H1 (cell line): ENCODE results near the gene DAB2IP. TPM values are rescaled to one million over a fixed set of nuclear protein-coding genes. Genes with fewer than 3 reads are reported as not detected.

Source experiments
- CTCF ChIA-PET: fragments of 300-600 bp; sonication (Branson Sonifier 250); formaldehyde crosslinking; loops from one replicate; lab custom pipeline; 2021; ENCODE audit not compliant: partially characterized antibody; lab: Charles Lee
- POLR2A ChIA-PET: fragments of 300-600 bp; sonication (Branson Sonifier 250); formaldehyde crosslinking; loops from one replicate; lab custom pipeline; 2021; ENCODE audit warnings: inconsistent platforms; ENCODE audit not compliant: partially characterized antibody; lab: Charles Lee
- DNase-seq, 2 experiments: peaks; one replicate each; pipeline versions ENCODE4 v3.0.0 to v3.0.0-alpha.2; 2010 to 2022; ENCODE audit warnings: low spot score in 2 of 2, low read depth in 1 of 2, mixed read lengths in 1 of 2
- FAIRE-seq: peaks from 2 replicates; lab custom pipeline; 2011; peaks lifted over from hg19 to GRCh38; lab: Jason Lieb, UNC
- H2AFZ ChIP-seq: 2 replicates; pipeline ENCODE4 v1.8.1; 2012; ENCODE audit warnings: low read length, inconsistent platforms
- H2AK5ac ChIP-seq: 2 replicates; pipeline ENCODE4 v1.6.1; 2013; ENCODE audit warnings: low read depth, low read length
- H2BK120ac ChIP-seq: replicated peaks from 2 replicates; pipeline ENCODE3; 2013; ENCODE audit warnings: low read depth, low read length, inconsistent platforms
- H2BK12ac ChIP-seq: 2 replicates; pipeline ENCODE4 v1.6.1; 2013; ENCODE audit warnings: low read depth, low read length
- H2BK15ac ChIP-seq: 2 replicates; pipeline ENCODE4 v1.6.1; 2013; ENCODE audit warnings: low read length
- H2BK20ac ChIP-seq: 2 replicates; pipeline ENCODE4 v1.6.1; 2013; ENCODE audit warnings: low read length
- H2BK5ac ChIP-seq: 2 replicates; pipeline ENCODE4 v1.6.1; 2013; ENCODE audit warnings: low read depth, low read length
- H3K14ac ChIP-seq: 2 replicates; pipeline ENCODE4 v1.6.1; 2013; ENCODE audit warnings: inconsistent platforms; ENCODE audit not compliant: insufficient read length
- H3K18ac ChIP-seq: 2 replicates; pipeline ENCODE4 v1.6.1; 2013; ENCODE audit warnings: low read length; ENCODE audit errors: extremely low read depth
- H3K23ac ChIP-seq: 2 replicates; pipeline ENCODE4 v1.6.1; 2013; ENCODE audit warnings: inconsistent platforms; ENCODE audit not compliant: insufficient read length
- H3K23me2 ChIP-seq: 2 replicates; pipeline ENCODE4 v1.6.1; 2013; ENCODE audit warnings: low read depth, low read length
- H3K27ac ChIP-seq: 2 replicates; pipeline ENCODE4 v1.6.1; 2011; ENCODE audit warnings: low read depth, low read length, inconsistent platforms
- H3K27me3 ChIP-seq, 4 experiments: replicated peaks in 1 of 4; 1 replicate in 1 of 4; 2 replicates in 3 of 4; pipeline versions ENCODE4 v1.6.1 to v1.8.1; 2011 to 2013; ENCODE audit warnings: low read length in 3 of 4, mild to moderate bottlenecking in 3 of 4, inconsistent platforms in 2 of 4, mixed read lengths in 2 of 4, moderate library complexity in 1 of 4; ENCODE audit not compliant: control insufficient read depth in 3 of 4, insufficient read depth in 3 of 4; ENCODE audit errors: extremely low read depth in 1 of 4
- H3K36me3 ChIP-seq, 4 experiments: 2 replicates each; pipeline versions ENCODE4 v1.6.1 to v1.8.1; 2011 to 2013; ENCODE audit warnings: mild to moderate bottlenecking in 4 of 4, low read length in 3 of 4, moderate library complexity in 2 of 4, control low read depth in 1 of 4, inconsistent platforms in 1 of 4; ENCODE audit not compliant: insufficient read depth in 4 of 4, control insufficient read depth in 2 of 4
- H3K4ac ChIP-seq: replicated peaks from 2 replicates; pipeline ENCODE3; 2013; ENCODE audit warnings: low read length, low read depth, mixed read lengths, inconsistent platforms; ENCODE audit not compliant: insufficient read length
- H3K4me1 ChIP-seq, 4 experiments: replicated peaks in 1 of 4; 1 replicate in 1 of 4; 2 replicates in 3 of 4; pipeline versions ENCODE4 v1.6.1 to v1.8.1; 2011 to 2013; ENCODE audit warnings: low read length in 3 of 4, inconsistent platforms in 2 of 4, mixed read lengths in 1 of 4; ENCODE audit not compliant: insufficient read depth in 4 of 4, control insufficient read depth in 3 of 4
- H3K4me2 ChIP-seq, 2 experiments: 2 replicates each; pipeline versions ENCODE4 v1.6.1 to v1.8.1; 2011 to 2013; ENCODE audit warnings: low read depth in 2 of 2, low read length in 2 of 2, control low read depth in 1 of 2, inconsistent platforms in 1 of 2, mild to moderate bottlenecking in 1 of 2; ENCODE audit not compliant: insufficient read depth in 1 of 2
- H3K4me3 ChIP-seq, 4 experiments: fragments of 200-600, 300-600 bp in 1 of 4; sonication (generic), shearing (Covaris generic), sonication (Bioruptor Twin) in 1 of 4; 2 replicates each; pipeline versions ENCODE4 v1.5.1 to v1.8.1; 2011 to 2016; ENCODE audit warnings: low read length in 4 of 4, low read depth in 3 of 4, control low read depth in 2 of 4, inconsistent platforms in 2 of 4, mild to moderate bottlenecking in 2 of 4, mixed read lengths in 1 of 4, moderate library complexity in 1 of 4; ENCODE audit not compliant: insufficient read depth in 2 of 4; ENCODE audit errors: extremely low read depth in 1 of 4
- H3K56ac ChIP-seq: replicated peaks from 2 replicates; pipeline ENCODE3; 2013; ENCODE audit warnings: low read depth, mild to moderate bottlenecking, mixed read lengths, low read length, inconsistent platforms; ENCODE audit not compliant: insufficient read length
- H3K79me1 ChIP-seq: 2 replicates; pipeline ENCODE4 v1.6.1; 2013; ENCODE audit warnings: low read depth, low read length, control low read depth
- H3K79me2 ChIP-seq, 2 experiments: 2 replicates each; pipeline versions ENCODE4 v1.6.1 to v1.8.1; 2012 to 2013; ENCODE audit warnings: low read length in 2 of 2, mild to moderate bottlenecking in 2 of 2, inconsistent platforms in 1 of 2; ENCODE audit not compliant: insufficient read depth in 2 of 2, control insufficient read depth in 1 of 2
- H3K9ac ChIP-seq, 4 experiments: replicated peaks in 1 of 4; 1 replicate in 1 of 4; 2 replicates in 3 of 4; pipeline versions ENCODE4 v1.6.1 to v1.8.1; 2011 to 2013; ENCODE audit warnings: low read depth in 3 of 4, low read length in 3 of 4, control low read depth in 2 of 4, mild to moderate bottlenecking in 2 of 4, moderate library complexity in 2 of 4, inconsistent platforms in 1 of 4; ENCODE audit errors: extremely low read depth in 1 of 4
- H3K9me3 ChIP-seq, 2 experiments: 2 replicates each; pipeline versions ENCODE4 v1.6.1 to v1.8.1; 2012 to 2013; ENCODE audit warnings: mild to moderate bottlenecking in 2 of 2, moderate library complexity in 2 of 2, control low read depth in 1 of 2, inconsistent platforms in 1 of 2, low read depth in 1 of 2, low read length in 1 of 2, mixed read lengths in 1 of 2; ENCODE audit not compliant: insufficient read depth in 2 of 2
- H4K20me1 ChIP-seq, 2 experiments: replicated peaks in 1 of 2; 2 replicates each; pipeline versions ENCODE3 to v1.8.1; 2011 to 2013; ENCODE audit warnings: inconsistent platforms in 2 of 2, low read length in 2 of 2, mild to moderate bottlenecking in 1 of 2; ENCODE audit not compliant: insufficient read depth in 2 of 2, control insufficient read depth in 1 of 2
- H4K5ac ChIP-seq: 2 replicates; pipeline ENCODE4 v1.6.1; 2013; ENCODE audit warnings: low read length, low read depth, mixed read lengths, inconsistent platforms; ENCODE audit not compliant: insufficient read length
- H4K8ac ChIP-seq: 2 replicates; pipeline ENCODE4 v1.8.0; 2013; ENCODE audit warnings: mild to moderate bottlenecking, moderate library complexity, low read length, inconsistent platforms; ENCODE audit not compliant: insufficient read depth; ENCODE audit errors: extremely low read depth
- H4K91ac ChIP-seq: replicated peaks from 2 replicates; pipeline ENCODE3; 2013; ENCODE audit warnings: low read length, mixed read lengths, inconsistent platforms; ENCODE audit not compliant: insufficient read length
- CTCF ChIP-seq, 3 experiments: IDR thresholded peaks; 1 replicate in 2 of 3; 2 replicates in 1 of 3; pipeline versions ENCODE4 v1.5.1 to v1.6.1; 2011; ENCODE audit warnings: low read length in 3 of 3, mild to moderate bottlenecking in 3 of 3, inconsistent platforms in 2 of 3, low read depth in 1 of 3, moderate library complexity in 1 of 3; ENCODE audit not compliant: insufficient read depth in 1 of 3; ENCODE audit errors: control extremely low read depth in 1 of 3
- EP300 ChIP-seq, 2 experiments: IDR thresholded peaks; 1 replicate in 1 of 2; 2 replicates in 1 of 2; pipeline ENCODE4 v1.6.1; 2011 to 2012; ENCODE audit warnings: low read depth in 2 of 2, low read length in 2 of 2, mild to moderate bottlenecking in 2 of 2, borderline replicate concordance in 1 of 2, inconsistent platforms in 1 of 2, moderate library complexity in 1 of 2
- EZH2 ChIP-seq: fragments of 200-600 bp; sonication (generic); IDR thresholded peaks from 2 replicates; pipeline ENCODE4 v1.7.1; 2012; ENCODE audit warnings: low read depth, mild to moderate bottlenecking, moderate library complexity, low read length, inconsistent platforms; ENCODE audit not compliant: severe bottlenecking
- SIX5 ChIP-seq: IDR thresholded peaks from 2 replicates; pipeline ENCODE4 v1.6.1; 2011; ENCODE audit warnings: mild to moderate bottlenecking, low read depth, low read length
- YY1 ChIP-seq: IDR thresholded peaks from 2 replicates; pipeline ENCODE4 v1.6.1; 2011; ENCODE audit warnings: low read depth, mild to moderate bottlenecking, low read length
- WGBS, 2 experiments: shearing (Covaris generic) in 1 of 2; methylation state at CpG; one replicate each; pipeline versions ENCODE4 v1.1.6 to v1.1.7; 2013 to 2015; ENCODE audit warnings: low lambda C conversion rate in 2 of 2, mixed read lengths in 2 of 2, inconsistent platforms in 1 of 2, low coverage in 1 of 2, missing lambda C conversion rate in 1 of 2; ENCODE audit not compliant: insufficient replicate concordance in 2 of 2, insufficient coverage in 1 of 2, insufficient read length in 1 of 2; ENCODE audit errors: extremely low coverage in 1 of 2, missing lambda C conversion rate in 1 of 2; 5-methylcytosine and 5-hydroxymethylcytosine counted together
- polyA plus RNA-seq, 7 experiments: library from polyadenylated mRNA; depleted of rRNA in 3 of 7; stranded (reverse) in 5 of 7; unstranded in 2 of 7; fragments of >200 nt in 5 of 7; fragments of 200-250 nt in 2 of 7; gene quantifications; 1 replicate in 5 of 7; 2 replicates in 1 of 7; 4 replicates in 1 of 7; pipeline versions ENCODE4 v1.2.1 to v1.2.3, GENCODE V29; 2011 to 2013; ENCODE audit warnings: missing spikeins in 2 of 7, mixed read lengths in 2 of 7
- total RNA-seq: library from RNA; stranded (reverse); fragmentation: NEBNext Ultra II Directional; extraction: Animal tissue kit (Norgen Biotek cat#: 25700); gene quantifications from 2 replicates; pipeline ENCODE4 v1.2.1, GENCODE V29; 2021
- TF ChIP-seq, protein P1 (sequence below): IDR thresholded peaks from 2 replicates; pipeline ENCODE4 v1.6.1; 2012; ENCODE audit warnings: low read length, inconsistent platforms
- TF ChIP-seq, protein P2 (sequence below): IDR thresholded peaks from 2 replicates; pipeline ENCODE4 v1.6.1; 2011; ENCODE audit warnings: low read depth, mild to moderate bottlenecking, low read length; ENCODE audit not compliant: insufficient read depth

The DAB2IP gene
- total and polyA plus RNA-seq, 2 of the 8 experiments (the other 6 are each of a cell fraction or from before 2014, with no cell fraction given): 19.7 to 39.5 TPM

GRCh38 chr9:121667214-121667613 is 15.8 kb downstream of the DAB2IP start:
- Histone ChIP-seq H2AK5ac (no peak overlapping the region), H3K4ac (no peak overlapping the region), H3K23ac (no peak overlapping the region), H2BK12ac (no peak overlapping the region), H3K27ac (no peak overlapping the region), H2BK5ac (no peak overlapping the region), H4K20me1 (peaks cover 4 to 26% of the 10 kb centered on the region in 2 experiments), H3K79me1 (peaks cover 2% of the 10 kb centered on the region; the same call in 1 of the 2 replicates), H3K14ac (no peak overlapping the region), H3K27me3 (no peaks in the 10 kb centered on the region; a peak in 1 of 7 replicates), H3K4me3 (no peak overlapping the region), H4K8ac (no peak overlapping the region), H4K5ac (no peak overlapping the region), H3K9ac (no peak overlapping the region), H3K9me3 (no peaks in the 10 kb centered on the region), H3K23me2 (0 out of 2 replicates have a peak, but pooled peaks cover 1% of the 10 kb centered on the region), H3K56ac (no peak overlapping the region), H2AFZ (no peak overlapping the region), H2BK120ac (no peak overlapping the region), H3K4me2 (no peak overlapping the region), H2BK15ac (no peak overlapping the region), H3K4me1 (peaks cover 0 to 7% (median 1%) of the 10 kb centered on the region in 4 experiments; a peak in 2 of 7 replicates), H3K36me3 (no peaks in the 10 kb centered on the region), H3K79me2 (no peaks in the 10 kb centered on the region; a peak in 1 of 4 replicates), H3K18ac (no peak overlapping the region), H4K91ac (no peak overlapping the region), H2BK20ac (no peak overlapping the region)
- 92% methylated on average over 6 of the region's 6 CpGs; no CpG with 5 or more reads in 1 of the 2 experiments for WGBS, 2 experiments
- POLR2A ChIA-PET: interaction anchor here (1.4 kb wide), 1 partner anchor 9 kb away, joined by 4 read pairs; no protein-coding TSS in a partner anchor
- FAIRE-seq: no peak
- CTCF ChIA-PET: interaction anchor here (0.7 to 2.5 kb wide), 8 partner anchors 12 to 328 kb away, joined by 3 to 14 read pairs (median 4); no protein-coding TSS in a partner anchor
- no peak for DNase-seq
- TF ChIP-seq, protein P1, sequence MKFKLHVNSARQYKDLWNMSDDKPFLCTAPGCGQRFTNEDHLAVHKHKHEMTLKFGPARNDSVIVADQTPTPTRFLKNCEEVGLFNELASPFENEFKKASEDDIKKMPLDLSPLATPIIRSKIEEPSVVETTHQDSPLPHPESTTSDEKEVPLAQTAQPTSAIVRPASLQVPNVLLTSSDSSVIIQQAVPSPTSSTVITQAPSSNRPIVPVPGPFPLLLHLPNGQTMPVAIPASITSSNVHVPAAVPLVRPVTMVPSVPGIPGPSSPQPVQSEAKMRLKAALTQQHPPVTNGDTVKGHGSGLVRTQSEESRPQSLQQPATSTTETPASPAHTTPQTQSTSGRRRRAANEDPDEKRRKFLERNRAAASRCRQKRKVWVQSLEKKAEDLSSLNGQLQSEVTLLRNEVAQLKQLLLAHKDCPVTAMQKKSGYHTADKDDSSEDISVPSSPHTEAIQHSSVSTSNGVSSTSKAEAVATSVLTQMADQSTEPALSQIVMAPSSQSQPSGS: no peak
- TF ChIP-seq CTCF (IDR thresholded peaks at IDR 0.05; ENCODE audit: control extremely low read depth in 1 of 3, insufficient read depth in 1 of 3, low read depth in 1 of 3, low read length in 3 of 3) (no peak), YY1 (no peak), EZH2 (no peak), EP300 (IDR thresholded peaks at IDR 0.05; ENCODE audit: borderline replicate concordance in 1 of 2, low read depth in 2 of 2, low read length in 2 of 2) (no peak), SIX5 (no peak)
- TF ChIP-seq, protein P2, sequence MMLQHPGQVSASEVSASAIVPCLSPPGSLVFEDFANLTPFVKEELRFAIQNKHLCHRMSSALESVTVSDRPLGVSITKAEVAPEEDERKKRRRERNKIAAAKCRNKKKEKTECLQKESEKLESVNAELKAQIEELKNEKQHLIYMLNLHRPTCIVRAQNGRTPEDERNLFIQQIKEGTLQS: no peak
